ENCODE measurements around the gene NAA38.
A peak's percentile ranks its signal among the peaks of the same experiment; 100 is the strongest.
"Not testable (repeated sequence)": the region's sequence is repeated elsewhere in the genome, so short reads cannot be mapped to it uniquely, and the experiment has no call there.

The NAA38 gene

GRCh38 chr17:7881276-7882054 is 24.1 kb upstream of the NAA38 start:
- DNase-seq: no peak

- DNase-seq: no peak
These were observed 22.9 kb upstream of the NAA38 start for GRCh38 chr17:7880076-7880868.

DNA sequence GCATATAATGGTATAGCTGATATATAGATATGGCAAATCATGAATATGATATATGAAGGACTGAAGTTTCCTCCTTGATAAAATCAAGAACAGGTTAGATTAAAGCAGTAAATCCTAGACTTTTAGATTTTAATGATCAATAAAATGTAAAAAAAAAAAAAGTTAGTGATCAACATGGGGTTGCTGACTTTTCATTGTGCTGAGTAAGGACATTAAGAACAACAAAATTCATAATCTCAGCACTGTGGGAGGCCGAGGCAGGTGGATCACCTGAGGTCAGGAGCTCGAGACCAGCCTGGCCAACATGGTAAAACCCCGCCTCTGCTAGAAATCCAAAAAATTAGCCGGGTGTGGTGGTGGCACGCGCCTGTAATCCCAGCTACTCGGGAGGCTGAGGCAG is 20.9 kb upstream of the NAA38 start:
- no peak for DNase-seq

- no peak for DNase-seq
These were observed 18.5 kb upstream of the NAA38 start for GRCh38 chr17:7875804-7876370.

GRCh38 chr17:7873051-7873450 is 15.7 kb upstream of the NAA38 start:
- no peak for DNase-seq

DNA sequence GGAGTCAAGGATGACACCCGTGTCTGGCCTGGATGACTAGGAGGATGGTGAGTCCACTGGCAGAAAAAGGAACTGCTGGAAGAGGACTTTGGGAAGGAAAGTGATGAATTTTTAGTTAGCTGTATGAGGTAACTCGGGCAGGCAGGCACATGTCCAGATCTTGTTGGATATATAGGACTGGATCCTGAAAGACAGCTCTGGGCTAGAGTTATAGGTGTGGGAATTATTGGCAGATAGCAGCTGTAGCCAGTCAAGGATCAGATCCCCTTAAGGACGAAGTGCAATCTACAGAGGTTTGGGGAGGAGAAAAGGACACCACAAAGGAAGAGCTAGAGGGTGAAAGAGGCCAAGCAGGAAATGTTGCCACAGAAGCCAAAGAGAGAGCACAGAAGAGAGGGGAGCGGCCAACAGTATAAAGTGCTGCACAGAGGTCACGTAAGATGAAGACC is 10.5 kb upstream of the NAA38 start:
- no peak for DNase-seq

- DNase-seq: no peak
These were observed 7.8 kb upstream of the NAA38 start for GRCh38 chr17:7864995-7865650.

DNA sequence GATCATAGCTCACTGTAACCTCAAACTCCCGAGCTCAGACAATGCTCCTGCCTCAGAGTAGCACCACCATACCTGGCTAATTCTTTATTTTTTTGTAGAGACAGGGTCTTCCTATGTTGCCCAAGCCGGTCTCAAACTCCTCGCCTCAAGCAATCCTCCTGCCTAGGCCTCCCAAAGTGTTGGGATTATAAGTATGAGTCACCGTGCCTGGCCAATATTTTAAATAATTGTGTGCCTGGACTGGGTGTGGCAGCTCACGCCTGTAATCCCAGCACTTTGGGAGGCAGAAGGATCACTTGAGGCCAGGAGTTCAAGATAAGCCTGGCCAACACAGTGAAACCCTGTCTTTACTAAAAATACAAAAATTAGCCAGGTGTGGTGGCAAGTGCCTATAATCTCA is 7.0 kb upstream of the NAA38 start:
- not testable (repeated sequence) for DNase-seq

- no peak for DNase-seq
These were observed 5.5 kb upstream of the NAA38 start for GRCh38 chr17:7862692-7863437.

GRCh38 chr17:7859028-7859427 is 1.7 kb upstream of the NAA38 start:
- DNase-seq: no peak

- no peak for DNase-seq
These were observed 1.1 kb upstream of the NAA38 start for GRCh38 chr17:7858522-7858810.

GRCh38 chr17:7857713-7858521 is 558 bp upstream of the NAA38 start, which contains the start of gene CYB5D1:
CYB5D1 (plus strand) TSS chr17:7858003; CDS start chr17:7858135, 132 bp downstream.
- DNase-seq: peak; percentile 98

DNA sequence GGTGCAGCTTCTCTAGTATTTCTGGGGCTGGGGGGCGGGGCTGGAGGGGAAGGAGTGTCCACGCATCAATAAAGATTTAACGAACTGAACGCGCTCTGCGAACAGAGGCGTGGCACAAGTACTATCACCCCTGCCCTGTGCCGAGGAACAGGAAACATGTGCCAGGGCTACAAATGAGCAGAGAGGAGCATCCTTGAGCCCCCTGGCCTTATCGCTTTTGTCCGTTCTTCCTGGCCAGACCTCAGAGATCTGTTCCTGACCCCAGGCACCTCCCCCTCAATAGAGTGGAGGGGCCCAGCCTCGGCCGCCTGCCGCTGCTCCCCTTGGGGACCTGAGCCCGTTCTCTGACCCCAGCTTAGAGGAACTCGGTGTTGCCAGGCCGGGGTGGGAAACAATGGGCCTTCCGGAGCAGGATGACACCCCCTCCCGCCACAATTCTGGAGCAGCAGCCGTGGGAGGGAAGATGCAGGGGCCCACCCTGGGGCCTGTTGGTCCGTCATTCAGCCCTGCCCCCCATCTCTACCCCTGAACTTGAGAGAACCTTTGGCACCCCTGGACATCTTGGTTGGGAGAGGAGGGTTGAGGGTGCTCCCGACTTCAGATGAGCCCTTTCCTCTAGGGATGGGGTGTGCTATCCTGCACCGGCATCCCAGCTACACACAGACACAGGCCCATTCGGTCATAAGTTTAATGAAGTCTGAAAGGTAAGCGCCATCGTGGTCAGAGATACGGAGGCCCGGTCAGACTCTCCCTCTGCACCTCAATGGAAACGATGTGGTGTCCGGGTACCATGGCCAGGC is 1.1 kb downstream of the NAA38 start:
- peak; percentile 73 for DNase-seq

- DNase-seq: peak; percentile 76
These were observed 1.7 kb downstream of the NAA38 start for GRCh38 chr17:7855660-7856010.

- DNase-seq: peak; percentile 57
These were observed 2.3 kb downstream of the NAA38 start, which contains the start of gene TMEM88 for GRCh38 chr17:7854851-7855659. TMEM88 (plus strand) TSS chr17:7855066; CDS start chr17:7855075, 9 bp downstream.

- no peak for DNase-seq
These were observed 3.1 kb downstream of the NAA38 start for GRCh38 chr17:7854078-7854777.

- DNase-seq: no peak
These were observed 3.7 kb downstream of the NAA38 start for GRCh38 chr17:7853691-7854038.

DNA sequence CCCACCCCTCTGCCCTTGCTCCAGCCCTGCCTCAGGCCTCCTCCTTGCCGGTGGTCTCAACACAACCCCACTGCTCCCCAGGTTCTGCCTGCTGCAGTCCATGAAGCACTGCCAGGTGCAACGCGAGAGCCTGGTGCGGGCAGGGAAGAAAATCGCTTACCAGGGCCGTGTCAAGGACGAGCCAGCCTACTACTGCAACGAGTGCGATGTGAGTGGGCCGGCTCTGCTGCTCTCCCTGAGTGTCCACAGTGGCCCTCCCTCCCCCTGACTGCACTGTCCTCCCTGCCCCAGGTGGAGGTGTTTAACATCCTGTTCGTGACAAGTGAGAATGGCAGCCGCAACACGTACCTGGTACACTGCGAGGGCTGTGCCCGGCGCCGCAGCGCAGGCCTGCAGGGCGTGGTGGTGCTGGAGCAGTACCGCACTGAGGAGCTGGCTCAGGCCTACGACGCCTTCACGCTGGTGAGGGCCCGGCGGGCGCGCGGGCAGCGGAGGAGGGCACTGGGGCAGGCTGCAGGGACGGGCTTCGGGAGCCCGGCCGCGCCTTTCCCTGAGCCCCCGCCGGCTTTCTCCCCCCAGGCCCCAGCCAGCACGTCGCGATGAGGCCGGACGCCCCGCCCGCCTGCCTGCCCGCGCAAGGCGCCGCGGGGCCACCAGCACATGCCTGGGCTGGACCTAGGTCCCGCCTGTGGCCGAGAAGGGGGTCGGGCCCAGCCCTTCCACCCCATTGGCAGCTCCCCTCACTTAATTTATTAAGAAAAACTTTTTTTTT is 4.3 kb downstream of the NAA38 start:
- DNase-seq: no peak

DNA sequence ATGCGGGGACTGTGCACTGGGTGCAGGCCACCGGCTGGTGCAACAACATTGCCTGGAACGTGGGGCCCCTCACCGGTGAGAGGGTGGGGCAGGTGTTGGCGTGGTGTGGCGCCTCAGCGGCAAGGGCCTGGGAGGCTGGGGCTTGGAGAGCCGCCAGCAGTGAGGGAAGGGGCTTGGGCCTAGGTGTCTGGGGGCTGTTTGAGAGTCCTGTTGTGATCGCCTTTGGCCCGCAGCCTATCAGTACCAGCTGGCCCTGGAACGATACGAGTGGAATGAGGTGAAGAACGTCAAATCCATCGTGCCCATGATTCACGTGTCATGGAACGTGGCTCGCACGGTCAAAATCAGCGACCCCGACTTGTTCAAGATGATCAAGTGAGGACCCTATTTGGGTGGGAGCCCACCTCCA is 5.1 kb downstream of the NAA38 start:
- DNase-seq: no peak

Measured in retina (tissue), 1 donor.